ENCODE results near the gene CACNA1D. TPM values are rescaled to one million over a fixed set of nuclear protein-coding genes. Genes with fewer than 3 reads are reported as not detected.

The CACNA1D gene
- total and polyA plus RNA-seq, 2 donors (not counting 3 experiments of a cell fraction or from before 2014, with no cell fraction given): 0.06 TPM; not detected in 1

- no TSS peak for BruUV-seq (replicated peaks)
- Histone ChIP-seq H3K4me1 (ENCODE audit: control insufficient read depth, extremely low read depth, insufficient read depth, low read length) (no peaks in the 10 kb centered on the region), H2AFZ (ENCODE audit: low read depth, low read length) (no peak overlapping the region), H3K4me2 (ENCODE audit: insufficient read depth, low read length) (no peak overlapping the region), H4K20me1 (replicated peaks; ENCODE audit: control insufficient read depth, extremely low read depth, insufficient read depth, low read length) (no peaks in the 10 kb centered on the region), H3K36me3 (ENCODE audit: control insufficient read depth in 2 of 2, extremely low read depth in 1 of 2, insufficient read depth in 2 of 2, low read length in 2 of 2) (no peaks in the 10 kb centered on the region), H3K27ac (ENCODE audit: insufficient read depth, low read depth, low read length) (no peak overlapping the region), H3K9me3 (replicated peaks; ENCODE audit: control insufficient read depth, insufficient read depth, low read length) (no peaks in the 10 kb centered on the region), H3K9ac (replicated peaks; ENCODE audit: extremely low read depth, insufficient read depth, low read length) (no peak overlapping the region), H3K9me1 (replicated peaks; ENCODE audit: control insufficient read depth, extremely low read depth, insufficient read depth, low read length) (no peaks in the 10 kb centered on the region), H3K27me3 (ENCODE audit: control insufficient read depth in 2 of 2, insufficient read depth in 2 of 2, low read length in 2 of 2) (peaks cover 0 to 2% of the 10 kb centered on the region in 2 experiments), H3K79me2 (ENCODE audit: control insufficient read depth, insufficient read depth, low read length) (no peaks in the 10 kb centered on the region), H3K4me3 (replicated peaks in 1 of 3; ENCODE audit: insufficient read depth in 1 of 3, low read depth in 1 of 3, low read length in 3 of 3) (no peak overlapping the region)
- intact Hi-C loops (cut with micrococcal nuclease) (no loop called here), dilution Hi-C loops (cut with MboI; ENCODE audit: extremely low pct_ligation_motif_present, low sequenced_read_pairs) (no loop called here)
- TF ChIP-seq EZH2 (IDR thresholded peaks at IDR 0.05; ENCODE audit: borderline replicate concordance, low read depth, low read length, severe bottlenecking) (no peak), MYC (IDR thresholded peaks at IDR 0.05; ENCODE audit: low read depth, low read length) (no peak), FOS (IDR thresholded peaks at IDR 0.05; ENCODE audit: borderline replicate concordance, insufficient read depth, low read length) (no peak), POLR2AphosphoS5 (IDR thresholded peaks at IDR 0.05; ENCODE audit: insufficient read depth, low read depth, low read length) (no peak), MAX (IDR thresholded peaks at IDR 0.05; ENCODE audit: insufficient read depth, insufficient read length) (no peak), CTCF (IDR thresholded peaks at IDR 0.05; ENCODE audit: extremely low read depth in 1 of 2, insufficient read depth in 1 of 2, low read depth in 1 of 2, low read length in 2 of 2) (no peak), GATA2 (IDR thresholded peaks at IDR 0.05; ENCODE audit: insufficient read depth, insufficient read length, low read depth, low read length) (no peak), POLR2A (IDR thresholded peaks at IDR 0.05; ENCODE audit: low read depth, low read length) (no peak)
- CTCF ChIA-PET: interaction anchor here (1.0 to 1.2 kb wide), 2 partner anchors 8 to 192 kb away, joined by 3 read pairs; no protein-coding TSS in a partner anchor
- no peak for DNase-seq (ENCODE audit: low read depth, low spot score)
- no peak for FAIRE-seq
- POLR2A ChIA-PET: no interaction called here
These were observed 235.2 kb downstream of the CACNA1D start for GRCh38 chr3:53729618-53730017.
